Mesenteric fat pad (tissue), 1 donor: Measurements from ENCODE around the gene LHX3. TPM values are rescaled to one million over a fixed set of nuclear protein-coding genes. Genes with fewer than 3 reads are reported as not detected.

Experiments used
- DNase-seq: peaks from one replicate; pipeline ENCODE4 v3.0.0-alpha.2; 2020; ENCODE audit warnings: low spot score
- total RNA-seq: library from RNA; stranded (reverse); fragmentation: NEBNext Ultra II Directional; extraction: Animal tissue kit (Norgen Biotek cat#: 25700); gene quantifications from one replicate; pipeline ENCODE4 v1.2.1, GENCODE V29; 2021
- donor health status: DM: yes; HTN: yes; CAD: no.

LHX3 gene
- total RNA-seq, 1 donor from 2014 or later = not detected

DNA sequence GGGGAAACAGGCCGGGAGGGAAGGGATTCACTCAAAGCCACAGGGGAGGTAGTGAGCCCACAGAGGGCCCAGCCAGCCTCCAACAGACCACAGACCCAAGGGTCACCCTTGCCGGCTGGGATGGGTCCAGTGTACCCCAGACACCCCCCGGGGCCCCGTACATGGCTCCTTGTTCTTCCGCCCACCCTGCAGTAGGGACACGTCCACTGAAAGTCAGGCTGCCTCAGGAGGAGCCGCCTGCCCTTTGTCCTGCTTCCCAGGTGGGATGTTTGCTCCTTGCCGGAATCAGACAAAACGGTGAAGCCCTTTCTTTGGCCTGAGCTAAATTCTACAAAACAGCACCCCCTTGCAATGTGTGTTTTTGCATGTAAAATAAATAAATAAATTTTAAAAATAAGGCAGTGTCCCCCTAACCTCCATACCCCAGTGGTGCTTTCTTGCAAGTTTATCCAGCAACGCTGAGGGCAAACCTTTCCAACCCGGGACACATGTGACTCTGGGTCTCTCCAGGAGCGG is 25.8 kb downstream of the LHX3 start:
- no peak for DNase-seq

GRCh38 chr9:136178773-136179075 is 26.2 kb downstream of the LHX3 start:
- DNase-seq = no peak

DNA sequence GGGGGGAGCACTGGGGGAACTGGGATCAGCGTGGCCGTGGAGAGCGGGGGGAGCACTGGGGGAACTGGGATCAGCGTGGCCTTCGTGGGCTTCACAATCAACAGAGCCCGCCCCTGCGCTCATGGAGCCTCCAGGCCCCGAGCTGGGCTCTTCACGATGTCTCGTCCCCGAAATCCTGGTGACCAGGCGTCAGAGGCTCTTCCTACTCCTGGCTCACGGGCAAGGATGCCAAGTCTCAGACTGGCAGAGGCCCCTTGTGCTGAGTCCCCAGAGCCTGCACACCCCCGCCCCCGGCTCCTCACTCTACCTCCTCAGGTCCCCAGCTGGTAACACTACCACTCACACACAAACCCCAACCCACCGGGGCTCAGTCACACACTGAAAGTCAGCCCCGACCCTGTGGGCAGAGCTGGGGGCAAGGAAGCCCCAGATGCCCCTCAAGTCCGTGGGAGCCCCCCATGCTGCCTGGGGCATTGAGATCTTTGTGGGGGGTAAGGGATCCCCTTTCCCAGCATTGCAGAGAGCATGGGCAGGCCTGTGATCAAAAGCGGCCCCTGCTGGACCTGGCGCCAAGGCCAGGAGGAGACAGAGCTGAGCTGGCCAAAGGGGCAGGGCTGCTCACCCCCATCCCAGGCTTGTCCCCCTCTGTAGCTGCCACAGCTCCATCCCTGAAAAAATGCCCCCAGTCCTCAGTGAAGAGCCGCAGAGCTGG is 26.7 kb downstream of the LHX3 start:
- no peak for DNase-seq

GRCh38 chr9:136177224-136177623 is 27.7 kb downstream of the LHX3 start:
- DNase-seq = no peak

GRCh38 chr9:136175616-136176197 is 29.2 kb downstream of the LHX3 start:
- no peak for DNase-seq

- no peak for DNase-seq
These were observed 29.9 kb downstream of the LHX3 start for GRCh38 chr9:136174779-136175615.

DNA sequence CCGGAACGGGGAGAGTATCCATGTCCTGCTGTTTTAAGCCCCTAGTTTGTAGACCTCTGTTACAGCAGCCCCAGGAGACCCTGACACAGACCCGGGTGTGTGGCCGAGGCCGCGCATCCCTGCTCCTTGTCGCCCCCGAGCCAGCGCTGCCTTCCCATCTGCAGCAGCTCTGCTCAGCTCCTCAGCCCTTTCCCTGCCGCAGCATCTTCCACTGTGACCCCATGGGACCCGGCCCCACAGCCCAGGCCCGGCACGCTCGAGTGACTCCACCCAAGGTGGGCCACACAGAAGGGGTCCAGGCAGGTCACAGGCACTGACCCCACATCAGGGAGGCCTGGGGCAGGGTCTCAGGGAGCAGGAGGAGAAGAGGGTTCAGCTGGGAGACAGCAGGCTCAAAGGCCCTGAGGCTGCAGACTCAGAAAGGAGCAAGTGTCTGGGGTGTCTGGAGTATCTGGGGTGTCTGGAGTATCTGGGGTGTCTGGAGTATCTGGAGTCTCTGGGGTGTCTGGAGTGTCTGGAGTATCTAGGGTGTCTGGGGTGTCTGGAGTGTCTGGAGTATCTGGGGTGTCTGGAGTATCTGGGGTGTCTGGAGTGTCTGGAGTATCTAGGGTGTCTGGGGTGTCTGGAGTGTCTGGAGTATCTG is 31.2 kb downstream of the LHX3 start:
- DNase-seq = no peak

GRCh38 chr9:136172412-136173079 is 32.4 kb downstream of the LHX3 start:
- no peak for DNase-seq

DNA sequence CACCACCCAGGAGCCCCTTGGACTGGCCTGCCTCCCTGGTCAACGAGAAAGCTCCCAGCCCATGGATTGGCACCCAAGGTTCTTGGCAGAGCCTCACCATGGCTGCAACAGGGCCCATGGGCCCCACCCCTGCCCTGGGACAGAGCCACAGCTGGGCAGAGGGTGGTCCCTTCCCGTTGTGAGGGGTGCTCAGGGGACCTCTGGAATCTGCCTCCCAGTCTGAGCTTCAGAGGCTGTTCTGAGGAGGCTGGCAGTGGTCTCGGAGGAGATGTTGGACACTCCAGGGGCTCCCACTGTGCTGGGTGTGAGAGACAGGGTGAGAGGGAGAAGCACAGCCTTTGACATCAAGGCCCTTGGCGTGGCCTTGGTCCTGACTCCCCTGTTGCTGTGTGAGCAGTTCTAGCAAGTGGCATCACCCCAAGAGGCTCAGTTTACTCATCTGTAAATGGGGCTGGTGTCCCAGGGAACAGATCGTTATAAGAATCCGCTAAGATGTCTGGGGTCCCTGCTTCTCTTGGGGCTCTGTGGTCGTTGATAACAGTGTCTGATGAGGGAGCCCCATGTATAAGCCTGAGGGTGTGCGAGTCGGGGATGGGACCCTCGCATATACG is 33.0 kb downstream of the LHX3 start:
- DNase-seq = no peak

GRCh38 chr9:136171009-136171800 is 33.7 kb downstream of the LHX3 start:
- DNase-seq = no peak

- no peak for DNase-seq
These were observed 34.7 kb downstream of the LHX3 start for GRCh38 chr9:136170006-136170901.

DNA sequence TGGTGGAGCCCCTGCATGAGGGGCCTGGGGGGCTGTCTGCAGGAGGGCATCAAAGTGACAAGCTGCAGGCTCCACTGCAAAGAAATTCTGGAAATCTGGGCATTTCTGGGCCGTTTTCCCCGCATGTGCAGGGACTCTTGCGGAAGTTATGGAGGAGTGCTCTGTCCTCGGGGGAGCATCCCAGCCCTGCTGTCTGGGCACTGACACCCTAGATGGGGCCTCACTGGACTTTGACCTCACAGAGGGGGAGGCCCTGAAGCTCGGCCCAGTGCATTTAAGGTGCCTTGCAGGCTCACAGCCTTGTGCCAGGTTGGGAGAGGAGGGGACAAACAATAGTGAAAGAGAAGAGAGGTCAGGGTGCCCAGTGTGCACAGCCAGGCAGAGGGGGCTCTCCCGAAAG is 35.4 kb downstream of the LHX3 start:
- DNase-seq = no peak

DNA sequence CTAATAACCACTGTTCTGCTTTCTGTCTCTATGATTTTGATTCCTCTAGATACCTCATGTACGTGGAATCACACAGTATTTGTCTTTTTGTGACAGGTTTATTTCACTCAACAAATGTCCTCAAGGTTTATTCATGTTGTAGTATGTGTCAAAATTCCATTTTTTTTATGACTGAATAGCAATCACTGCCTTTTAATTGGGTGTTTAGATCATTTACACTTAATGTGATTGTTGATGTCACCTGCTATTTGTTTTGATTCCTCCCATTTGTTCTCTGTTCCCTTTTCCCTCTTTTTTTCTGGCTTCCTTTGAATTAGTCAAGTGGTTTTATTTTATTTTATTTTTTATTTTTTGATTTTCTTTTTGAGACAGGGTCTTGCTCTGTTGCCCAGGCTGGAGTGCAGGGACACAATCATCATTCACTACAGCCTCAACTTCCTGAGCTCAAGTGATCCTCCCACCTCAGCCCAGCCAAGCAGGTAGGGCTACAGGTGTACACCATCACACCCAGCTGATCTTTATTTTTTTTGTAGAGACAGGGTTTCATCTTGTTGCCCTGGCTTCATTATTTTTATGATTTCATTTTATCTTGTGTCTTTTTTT is 41.6 kb downstream of the LHX3 start:
- DNase-seq = no peak

DNA sequence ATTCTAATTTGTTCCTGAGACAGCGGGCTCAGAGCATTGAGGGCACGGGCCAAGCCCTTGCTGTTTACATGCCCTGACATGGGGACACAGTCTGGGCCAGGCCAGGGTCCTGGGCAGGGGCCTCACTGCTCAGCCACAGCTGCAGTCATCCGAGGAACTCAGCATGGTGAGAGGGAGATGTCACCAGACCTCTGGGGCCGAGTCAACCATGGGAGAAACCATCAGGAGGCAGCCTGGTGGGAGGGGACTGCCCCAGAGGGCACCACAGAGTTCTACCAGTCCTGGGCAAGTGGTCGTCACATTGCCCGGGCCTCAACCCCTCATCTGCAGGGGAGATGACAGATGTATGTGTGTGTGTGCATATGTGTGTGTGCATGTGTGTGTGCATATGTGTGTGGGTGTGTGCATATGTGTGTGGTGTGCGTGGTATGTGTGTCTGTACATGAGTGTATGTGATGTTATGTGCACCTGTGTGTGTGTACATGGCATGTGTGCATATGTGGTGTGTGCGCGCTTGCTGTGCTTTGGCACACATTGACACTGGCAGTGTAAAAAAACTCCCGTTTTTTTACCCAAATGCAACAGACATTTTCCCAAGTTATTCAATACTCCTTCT is 43.8 kb downstream of the LHX3 start:
- no peak for DNase-seq

DNA sequence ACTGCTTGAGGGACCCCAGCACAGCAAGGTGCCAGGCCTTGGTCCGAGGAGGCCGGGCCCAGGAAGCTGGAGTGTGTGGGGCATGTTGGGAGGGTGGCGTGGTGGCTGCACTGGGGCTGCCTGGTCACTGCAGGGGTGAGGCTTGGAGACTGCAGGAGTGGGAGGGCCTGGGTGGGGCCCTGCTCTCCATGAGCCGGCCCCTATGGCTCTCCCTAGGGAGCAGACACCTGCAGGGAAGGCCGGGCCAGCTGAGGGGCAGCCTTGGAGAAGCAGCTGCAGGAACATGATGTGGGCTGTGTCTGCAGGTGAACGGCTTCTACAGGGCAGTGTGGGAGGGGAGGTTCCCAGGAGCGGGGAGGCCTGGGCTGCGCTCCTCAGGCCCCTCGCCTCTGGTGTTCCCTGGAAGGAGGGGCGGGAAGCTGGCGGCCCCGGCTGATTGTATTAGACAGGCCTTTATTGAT is 44.5 kb downstream of the LHX3 start:
- DNase-seq = no peak

DNA sequence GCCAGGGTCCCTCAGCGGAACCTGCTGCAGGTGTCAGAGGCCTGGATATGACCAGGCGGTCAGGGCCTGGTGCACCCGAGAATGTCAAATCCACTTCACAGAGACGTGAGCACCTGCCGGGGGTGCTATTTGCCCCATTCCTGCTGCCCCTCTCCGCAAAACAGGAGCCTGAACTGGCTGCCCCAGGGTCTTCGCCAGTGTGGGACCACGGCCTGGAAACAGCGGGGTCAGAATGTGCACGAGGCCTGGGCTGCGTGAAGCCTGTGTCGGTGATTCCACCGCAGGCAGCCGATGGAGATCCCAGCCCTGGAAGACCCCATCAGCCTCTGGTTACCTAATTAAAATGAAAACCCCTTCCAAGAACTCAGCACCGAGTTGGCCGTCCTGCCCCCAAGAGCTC is 45.1 kb downstream of the LHX3 start:
- no peak for DNase-seq

GRCh38 chr9:136157477-136158265 is 47.3 kb downstream of the LHX3 start:
- no peak for DNase-seq
